Measurements from ENCODE around the gene ZBP1.

The ZBP1 gene

DNA sequence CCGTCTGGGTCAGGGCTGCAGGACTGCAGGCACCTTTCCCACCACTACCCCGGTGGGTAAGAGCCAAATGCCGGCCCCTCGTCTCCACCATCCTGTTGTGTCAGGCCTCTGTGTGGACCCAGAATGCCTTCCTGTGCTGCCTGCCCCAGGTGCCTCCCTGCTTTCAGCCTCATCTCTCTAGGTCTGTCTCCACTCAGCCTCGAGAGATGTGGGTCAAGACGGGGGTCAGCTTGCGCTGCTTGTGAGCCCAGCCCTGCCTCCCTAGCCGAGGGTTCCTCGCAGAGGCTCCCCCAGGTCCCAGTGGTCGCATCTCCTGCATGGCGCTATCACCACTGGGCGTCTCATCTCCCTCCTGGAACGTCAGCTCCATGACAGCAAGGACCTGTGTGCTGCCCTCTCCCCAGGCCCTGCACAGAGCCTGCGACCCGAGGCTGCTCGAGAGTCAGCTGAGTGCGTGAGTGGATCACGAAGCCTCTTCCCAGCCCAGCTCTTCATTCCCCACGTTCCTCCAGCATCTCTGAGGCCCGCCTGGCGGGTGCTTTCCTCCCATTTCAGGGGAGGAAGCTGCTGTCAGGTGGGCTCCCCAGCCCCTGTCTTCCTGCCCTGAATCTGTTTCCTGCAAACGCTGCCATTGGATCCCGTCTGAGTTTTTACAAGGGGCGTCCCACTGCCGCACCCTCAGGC lies 38.7 kb upstream of the ZBP1 start:
- no peak for DNase-seq (ENCODE audit: low spot score)

DNA sequence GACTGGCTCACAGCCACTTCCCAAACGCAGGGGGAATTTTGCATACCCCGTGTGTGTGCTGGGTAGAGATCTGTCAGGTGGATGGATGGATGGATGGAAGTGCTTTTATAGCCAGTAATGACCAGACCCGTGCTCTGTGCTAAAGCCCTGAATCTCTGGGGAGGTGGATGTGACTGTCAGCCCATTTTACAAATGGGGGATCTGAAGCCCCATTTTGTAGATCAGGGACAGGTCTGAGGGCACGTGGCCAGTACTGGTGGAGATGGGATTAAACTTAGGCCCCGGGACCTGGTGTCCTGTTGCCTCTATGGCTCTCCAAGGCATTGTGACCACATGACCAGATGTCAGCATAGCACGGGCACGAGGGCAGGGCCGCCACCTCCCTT lies 38.2 kb upstream of the ZBP1 start:
- DNase-seq (ENCODE audit: low spot score), result no peak

DNA sequence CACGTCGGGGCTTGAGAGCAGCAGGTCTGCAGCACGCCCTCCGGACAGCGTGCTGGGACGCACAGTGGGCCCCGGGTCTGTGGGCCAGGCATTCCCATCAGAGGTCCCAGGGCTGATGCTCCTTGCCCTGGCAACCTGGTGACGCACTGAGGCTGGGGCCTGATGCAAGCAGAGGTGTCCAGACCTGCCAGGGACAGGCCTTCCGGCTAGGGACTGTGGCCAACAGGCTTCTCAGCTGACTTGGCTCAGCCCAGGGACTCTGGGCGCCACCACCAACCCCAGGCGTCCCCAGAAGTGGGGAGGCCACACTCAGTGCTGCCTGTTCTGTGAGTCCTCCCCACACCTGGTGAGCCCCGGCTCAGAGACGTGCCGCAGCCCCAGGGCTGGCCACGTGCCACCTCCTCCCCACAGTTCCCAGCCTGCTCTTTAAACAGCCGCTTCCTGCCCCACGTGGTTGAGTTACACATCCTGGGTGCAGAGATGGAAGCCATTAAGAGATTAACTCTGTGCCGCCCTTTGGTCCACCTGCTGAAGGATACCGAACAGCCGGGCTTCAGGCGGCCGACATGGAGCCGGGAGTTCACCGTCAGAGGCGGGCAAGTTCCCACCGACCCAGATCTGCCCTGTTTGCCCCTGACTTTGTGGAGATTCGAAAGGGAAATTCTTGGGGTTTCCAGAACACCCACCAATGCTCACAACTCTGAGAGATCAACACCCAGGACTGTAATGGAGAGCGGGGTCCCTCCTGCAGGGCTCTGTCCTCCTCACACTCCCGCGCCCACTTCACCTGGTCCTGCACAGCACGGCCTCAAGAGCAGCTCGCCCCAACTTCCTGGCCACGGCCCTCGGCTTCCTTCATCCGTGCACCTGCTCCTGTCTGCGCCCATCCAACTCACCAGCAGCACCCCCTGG lies 37.6 kb upstream of the ZBP1 start:
- no peak for DNase-seq (ENCODE audit: low spot score)

DNA sequence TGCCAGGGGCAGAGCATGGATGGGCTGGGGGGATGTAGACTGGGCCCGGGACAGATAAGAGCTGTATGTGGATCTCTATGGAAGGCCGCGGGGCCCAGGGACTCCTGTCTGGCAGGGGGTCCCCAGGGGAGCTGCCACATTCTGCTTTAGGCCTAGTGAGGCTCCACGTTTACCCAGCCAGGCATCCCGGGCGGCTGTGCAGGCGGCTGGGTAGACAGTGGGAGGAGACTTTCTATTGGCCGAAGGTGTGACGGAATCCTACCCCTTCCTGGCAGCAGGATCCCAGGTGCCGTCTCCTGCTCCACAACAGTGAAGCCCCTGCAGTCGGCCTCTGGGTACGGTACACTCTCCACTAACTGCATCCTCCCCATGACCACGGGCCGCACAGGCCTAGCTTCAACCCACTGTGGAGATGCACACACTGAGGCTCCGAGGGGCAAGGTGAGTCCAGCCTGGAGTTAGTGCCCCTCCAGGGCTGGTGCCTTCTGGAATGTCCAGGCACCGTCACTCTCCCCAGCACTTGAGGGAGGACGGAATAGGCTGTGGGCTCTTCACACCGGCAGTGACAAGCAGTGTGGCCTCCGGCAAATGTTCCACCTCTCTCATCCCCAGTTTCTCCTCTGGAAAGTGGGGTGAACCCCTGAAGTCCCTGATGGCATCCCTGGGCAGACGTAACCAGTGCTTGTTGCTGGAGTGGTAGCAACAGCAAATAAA lies 36.8 kb upstream of the ZBP1 start:
- no peak for DNase-seq (ENCODE audit: low spot score)

DNA sequence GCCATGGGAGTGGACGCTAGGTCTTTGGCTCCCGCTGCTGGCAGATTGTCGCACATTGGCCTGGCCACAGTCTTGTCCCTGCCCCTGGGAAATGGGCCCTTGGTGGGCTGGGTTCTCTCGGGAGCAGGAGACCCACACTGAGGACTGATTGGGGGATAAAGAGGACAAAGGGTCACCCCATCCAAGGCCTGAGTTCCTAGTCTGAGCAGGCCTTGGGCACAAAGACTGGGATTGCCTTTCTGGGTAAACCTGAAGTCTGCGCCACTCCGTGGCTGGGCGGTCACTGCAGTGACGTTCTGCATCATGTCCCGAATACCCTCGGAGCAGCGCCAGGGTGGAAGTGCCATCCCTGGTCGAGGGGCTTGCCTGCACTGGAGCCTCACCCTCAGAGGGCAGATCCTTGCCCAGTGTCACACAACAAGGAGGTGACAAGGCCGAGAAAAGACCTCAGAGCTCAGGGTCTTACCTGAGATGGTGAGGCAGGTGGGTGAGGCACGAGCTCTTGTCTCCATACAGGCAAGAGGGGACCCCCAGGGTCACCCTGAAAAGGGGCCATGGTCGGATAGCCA lies 36.1 kb upstream of the ZBP1 start:
- no peak for DNase-seq (ENCODE audit: low spot score)

DNA sequence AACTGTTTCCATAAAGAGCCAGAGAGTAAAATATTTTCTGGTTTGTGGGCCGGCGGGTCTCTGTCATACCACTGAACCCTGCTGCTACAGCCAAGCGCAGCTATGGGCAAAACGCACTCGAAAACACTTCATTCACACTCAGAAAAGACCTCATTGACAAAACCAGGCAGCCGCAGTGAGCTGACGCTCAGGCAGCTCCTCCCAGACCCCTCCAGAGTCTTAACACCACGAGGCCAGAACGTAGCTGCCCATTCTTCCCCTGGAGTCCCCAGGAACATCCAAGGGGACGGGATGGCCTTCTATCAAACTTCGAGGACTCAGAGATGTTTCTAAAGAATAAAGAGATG lies 35.6 kb upstream of the ZBP1 start:
- DNase-seq (ENCODE audit: low spot score), result no peak

DNA sequence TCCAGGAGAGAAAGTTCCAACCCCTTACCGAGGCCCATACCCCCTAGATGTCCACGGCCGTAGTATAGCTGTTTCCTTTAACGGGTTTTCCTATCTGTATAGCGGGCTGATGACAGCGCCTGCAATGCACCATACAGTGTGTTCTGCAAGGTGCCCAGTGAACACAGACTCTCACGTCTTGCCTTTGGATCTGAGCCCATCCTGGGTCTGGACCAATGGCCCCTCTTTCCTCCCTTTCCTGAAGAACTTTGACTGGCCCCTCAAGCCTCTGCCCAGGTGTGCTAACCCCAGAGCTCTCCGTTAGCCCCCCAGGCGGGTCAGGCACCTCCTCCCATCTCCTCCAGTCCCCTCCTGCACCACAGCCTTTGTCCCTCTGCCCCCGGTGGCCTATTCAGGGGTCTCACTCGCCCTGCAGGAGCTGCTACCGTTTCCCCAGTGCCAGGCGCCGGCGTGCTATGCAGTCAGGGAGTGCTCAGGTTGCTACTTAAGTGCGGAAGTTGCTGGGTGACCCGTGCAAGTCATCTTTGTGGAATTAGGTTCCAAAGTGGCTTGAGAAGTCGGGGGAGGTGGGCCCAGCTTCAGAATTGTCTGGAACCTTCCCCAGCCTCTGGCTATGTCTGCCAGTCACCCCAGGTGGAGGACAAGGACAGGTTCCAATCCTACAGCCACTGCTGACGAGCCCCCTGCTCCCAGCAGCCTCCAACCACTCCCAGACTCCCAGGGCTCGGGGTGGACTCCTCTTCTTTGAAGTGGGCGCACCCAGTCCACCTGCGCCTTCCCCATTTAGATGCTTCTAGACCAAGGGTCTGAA lies 35.0 kb upstream of the ZBP1 start:
- no peak for DNase-seq (ENCODE audit: low spot score)

DNA sequence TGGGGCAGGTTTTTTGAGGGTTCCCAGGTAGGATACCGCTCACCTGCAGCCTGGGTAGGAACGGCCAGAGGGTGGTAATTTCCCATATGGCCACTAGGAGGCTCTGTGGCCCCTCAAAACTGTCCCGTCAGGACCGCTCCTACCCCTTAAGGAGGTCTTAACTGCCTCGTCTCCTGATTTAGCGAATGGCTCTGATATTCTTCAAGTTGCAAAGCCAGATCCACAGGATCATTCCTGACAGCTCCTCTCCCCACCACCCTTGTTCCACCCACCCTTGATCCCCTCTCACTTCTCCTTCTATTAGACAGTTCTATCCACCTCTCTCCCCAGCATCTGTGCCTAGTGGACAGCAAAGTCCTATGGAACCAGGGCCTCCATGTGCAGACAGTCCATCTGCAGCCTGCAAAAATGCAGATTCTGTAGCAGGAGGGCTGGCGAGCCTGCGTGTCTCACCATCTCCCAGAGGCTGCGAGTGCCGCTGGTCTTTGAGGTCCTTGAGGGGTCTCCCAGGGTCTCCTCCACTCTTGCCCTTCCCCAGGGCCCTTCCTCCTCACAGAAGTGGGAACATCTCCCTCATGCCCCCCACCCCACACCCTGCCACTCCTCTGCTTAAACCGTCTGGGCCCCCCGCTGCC lies 34.3 kb upstream of the ZBP1 start:
- DNase-seq (ENCODE audit: low spot score), result peak; percentile 90

DNA sequence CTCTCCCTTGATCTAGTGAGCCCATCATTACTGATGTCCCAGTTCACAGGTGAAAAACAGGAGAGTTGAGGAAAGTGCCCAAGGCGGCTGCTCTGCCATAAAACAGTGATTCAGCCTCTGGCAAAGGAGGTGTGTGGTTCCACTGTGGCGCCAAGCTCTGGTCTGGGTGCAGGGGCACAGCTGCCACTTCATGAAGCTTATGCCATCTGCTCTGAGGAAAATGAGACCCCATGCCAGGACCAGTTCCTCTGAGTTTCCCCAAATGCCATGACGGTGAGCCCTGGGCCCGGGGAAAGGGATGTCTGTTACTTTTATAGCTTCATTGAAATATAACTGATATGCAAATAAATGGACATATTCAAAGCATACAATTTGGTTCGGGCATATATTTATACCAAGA lies 33.7 kb upstream of the ZBP1 start:
- no peak for DNase-seq (ENCODE audit: low spot score)

DNA sequence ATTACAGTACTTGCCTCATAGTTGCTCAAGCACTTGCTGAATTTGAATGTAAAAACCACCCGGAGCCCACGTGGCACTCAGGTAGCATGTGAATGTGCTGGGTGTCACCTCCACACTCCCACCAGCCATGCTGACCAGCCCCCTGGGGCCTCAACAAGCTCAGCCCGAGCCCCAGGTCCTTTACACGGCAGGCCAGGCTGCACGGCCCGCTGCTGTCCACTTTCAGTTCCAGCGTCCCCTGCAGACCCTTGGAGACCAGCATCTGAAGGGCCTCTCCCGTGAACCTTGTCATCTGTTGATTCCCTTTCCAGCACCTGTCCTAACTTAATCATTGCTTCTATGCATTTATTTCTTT lies 33.3 kb upstream of the ZBP1 start:
- DNase-seq (ENCODE audit: low spot score), result no peak

DNA sequence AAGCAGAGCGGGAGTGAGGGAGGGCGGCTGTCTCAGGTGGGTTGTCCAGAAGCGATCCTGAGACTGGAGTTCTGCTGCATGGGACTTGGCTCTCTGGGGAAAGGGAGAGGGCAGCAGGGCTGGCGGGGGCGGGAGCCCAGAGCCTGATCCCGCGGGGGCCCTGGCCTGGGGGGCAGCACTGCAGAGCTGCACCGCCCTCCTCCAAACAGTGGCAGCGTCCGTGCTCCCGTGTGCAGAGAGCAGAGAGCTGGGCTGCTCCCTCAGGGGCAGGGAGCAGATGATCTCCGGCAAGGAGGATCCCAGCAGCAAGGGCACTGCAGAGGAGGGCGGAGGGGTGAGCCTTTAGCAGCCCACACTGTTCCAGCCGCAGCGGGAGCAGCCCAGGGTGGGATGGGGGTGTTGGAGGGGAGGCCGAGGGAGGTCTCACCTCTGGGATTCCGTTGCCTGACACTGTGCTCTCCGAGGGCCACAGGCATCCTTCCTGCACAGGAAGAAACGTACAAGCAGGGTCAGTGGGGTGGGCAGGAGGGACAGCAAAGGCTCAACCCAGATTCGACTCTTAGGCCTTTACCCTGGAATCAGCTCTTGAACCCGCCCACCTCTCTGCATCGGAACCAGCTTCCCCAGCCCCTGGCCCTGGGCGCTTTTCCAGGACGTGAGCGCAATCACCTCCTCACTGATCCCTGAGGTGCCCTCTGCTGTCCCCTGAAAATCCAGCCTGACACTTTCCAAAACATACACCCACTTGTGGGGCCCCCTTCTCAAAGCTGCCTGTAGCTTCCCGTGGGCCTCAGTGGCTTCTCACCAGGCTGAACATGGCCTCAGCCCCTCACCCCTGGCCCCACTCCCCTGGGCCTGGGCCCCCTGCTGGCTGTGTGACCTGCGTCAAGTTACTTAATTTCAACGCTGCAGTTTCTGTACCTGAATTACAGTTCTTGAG lies 32.6 kb upstream of the ZBP1 start:
- no peak for DNase-seq (ENCODE audit: low spot score)

DNA sequence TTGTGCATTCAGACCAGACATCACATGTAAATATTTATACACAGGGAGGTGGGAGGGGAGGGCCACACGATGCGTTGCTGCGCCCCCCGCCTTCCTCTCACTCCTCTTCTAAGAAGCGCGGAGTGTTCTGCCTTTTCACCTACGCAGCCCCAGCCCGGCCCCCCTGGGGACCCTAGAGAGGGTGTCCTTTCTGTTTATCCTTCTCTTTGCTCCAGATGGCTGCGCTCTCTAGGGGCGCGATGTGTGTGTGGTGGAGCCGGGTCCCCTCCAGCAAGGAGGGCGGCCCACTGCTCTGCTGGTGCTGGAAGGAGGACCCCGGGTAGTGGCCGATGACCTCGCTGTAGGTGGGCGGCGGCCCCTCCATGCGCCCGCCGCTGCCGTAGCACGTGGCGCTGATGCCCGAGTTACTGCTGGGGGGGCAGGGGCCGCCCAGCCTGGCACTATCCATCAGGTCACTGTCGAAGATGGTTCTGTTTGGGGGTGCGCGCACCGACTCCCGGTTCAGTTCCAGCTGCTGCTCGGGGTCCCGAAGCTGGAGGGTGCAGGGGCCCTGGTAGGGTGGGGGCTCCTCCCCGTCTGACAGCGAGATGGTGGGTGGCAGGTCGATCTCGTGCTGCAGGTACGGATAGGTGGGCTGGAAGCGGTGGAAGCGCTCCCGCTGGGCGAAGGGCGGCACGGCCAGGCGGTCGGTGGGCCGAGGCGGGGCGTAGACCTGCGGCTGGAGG lies 31.8 kb upstream of the ZBP1 start:
- no peak for DNase-seq (ENCODE audit: low spot score)

DNA sequence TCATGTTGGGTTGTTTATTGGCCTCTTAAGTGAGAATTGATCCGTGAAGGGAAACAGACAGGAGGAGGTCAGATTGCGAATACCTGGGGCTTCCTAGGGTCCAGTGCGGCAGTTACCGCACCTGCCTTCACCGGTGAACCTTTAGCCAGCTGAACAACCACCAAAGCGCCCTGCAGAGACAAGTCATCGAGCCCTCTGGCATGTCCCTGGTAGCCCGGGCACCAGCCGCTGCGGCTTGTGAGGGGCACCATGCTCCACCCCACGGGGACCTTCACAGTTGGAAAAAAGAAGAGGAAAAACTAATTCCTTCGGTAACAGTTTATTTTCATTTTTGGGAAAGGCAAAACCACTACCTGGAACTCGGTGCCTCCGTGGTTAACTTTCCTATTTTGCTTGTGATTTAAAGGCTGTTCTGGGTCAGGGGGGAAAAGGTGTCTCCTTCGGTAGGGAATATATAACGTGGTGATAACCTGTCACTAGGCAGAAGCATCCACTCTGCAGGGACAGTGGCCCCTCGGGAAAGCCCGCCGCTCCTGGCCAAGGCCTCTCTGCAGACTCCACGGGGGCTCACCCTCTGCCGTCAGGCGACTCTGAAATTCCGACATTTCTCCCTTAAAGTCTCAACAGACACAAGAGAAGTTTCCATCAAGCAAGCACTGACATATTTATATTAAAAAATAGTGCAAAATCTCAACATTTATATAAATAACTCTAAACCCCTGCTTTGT lies 30.7 kb upstream of the ZBP1 start:
- DNase-seq (ENCODE audit: low spot score), result no peak

DNA sequence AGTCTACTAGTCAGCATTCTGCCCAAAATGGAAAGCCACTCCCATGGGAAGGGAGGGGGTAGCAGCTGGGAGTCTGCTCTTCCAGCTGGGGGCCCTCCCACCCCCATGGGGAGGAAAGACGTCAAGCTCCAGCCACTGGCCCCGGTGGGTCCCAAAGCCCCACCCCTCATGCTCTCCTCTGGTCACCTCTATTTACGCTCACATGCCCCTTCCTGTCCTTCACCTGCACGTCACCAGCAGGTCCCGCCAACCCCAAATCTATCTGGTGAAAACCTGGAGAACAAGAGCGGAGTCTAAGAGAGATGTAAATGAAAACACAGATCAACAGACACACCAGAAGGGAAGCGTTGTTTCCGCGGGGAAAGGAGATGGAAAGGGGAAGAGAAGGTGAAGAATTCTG lies 30.0 kb upstream of the ZBP1 start:
- no peak for DNase-seq (ENCODE audit: low spot score)

DNA sequence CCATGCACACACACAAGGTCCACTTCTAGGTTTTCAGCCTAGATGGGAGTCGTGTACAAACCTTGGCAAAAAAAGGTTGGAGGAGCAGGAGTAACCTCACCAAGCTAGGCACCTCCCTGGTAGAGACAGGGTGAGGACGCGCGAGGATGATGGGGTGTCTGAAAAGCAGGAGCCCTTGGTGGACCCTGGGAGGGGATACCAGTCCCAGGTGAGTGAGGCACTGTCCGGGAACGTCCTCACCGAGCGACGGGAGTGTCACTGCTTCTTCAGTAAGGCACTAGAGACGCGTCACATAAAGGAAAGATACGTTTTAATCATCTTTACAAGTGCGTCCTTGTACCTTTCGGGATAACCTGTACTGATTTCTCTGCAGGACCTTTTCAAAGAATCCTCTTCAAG lies 29.4 kb upstream of the ZBP1 start:
- DNase-seq (ENCODE audit: low spot score), result no peak

DNA sequence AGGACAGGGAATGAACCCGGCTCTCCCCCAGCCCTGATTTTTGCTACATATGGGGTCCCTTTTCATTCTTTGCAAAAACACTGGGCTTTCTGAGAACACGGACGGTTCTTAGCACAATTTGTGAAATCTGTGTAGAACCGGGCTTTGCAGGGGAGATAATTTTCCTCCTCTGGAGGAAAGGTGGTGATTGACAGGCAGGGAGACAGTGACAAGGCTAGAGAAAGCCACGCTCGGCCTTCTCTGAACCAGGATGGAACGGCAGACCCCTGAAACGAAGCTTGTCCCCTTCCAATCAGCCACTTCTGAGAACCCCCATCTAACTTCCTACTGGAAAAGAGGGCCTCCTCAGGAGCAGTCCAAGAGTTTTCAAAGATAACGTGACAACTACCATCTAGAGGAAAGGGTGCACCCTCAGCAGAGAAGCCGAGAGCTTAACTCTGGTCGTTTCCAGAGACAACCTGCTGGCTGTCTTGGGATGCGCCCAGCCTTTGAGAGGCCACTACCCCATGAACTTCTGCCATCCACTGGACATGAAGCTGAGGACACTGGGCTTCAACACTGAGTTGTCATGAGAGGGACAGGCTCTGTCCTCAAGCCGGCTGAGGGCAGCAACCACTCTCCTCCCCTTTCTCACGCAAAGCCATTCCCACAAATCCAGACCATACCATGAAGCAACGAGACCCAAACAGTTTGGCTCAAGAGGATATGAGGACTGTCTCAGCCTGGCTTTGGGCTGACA lies 28.8 kb upstream of the ZBP1 start:
- DNase-seq (ENCODE audit: low spot score), result no peak

DNA sequence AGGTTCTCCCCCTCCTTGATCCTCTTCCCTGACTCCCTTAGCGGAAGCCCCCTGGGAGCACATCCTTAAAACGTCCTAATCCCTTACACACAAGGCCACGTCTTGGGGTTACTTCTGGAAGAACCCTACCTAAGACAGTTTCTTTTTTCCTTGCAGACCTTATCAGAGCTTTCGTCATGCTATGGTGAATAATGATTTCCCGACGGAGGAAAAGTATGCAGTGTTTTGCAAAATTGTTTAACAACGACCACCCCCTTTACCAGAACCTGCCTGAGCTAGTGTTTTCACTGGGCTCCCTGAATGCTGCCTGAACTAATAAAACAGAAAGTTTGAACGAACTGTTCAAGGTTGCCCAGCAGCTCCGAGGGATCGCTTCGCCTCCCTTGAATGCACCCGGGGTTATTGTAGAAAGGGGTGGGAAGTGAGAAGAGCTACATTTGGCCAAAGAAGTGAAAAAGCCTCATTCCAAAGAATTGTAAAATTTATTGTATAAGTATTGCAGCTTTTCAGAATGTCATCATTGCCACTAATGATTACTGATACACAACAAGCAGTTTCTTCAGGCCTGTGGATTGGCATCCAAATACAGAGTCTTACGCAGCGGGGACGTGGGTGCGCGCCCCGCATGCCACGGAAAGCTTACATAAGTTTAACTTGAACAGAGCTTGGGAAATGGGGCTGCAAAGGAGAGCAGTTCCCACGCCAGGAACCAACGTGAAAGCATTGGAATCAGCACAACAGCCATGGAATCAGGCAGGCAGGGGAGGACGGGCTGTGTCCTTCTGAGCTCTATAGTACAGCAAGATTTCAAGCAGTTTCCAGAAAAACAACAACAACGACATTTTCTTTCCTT lies 27.9 kb upstream of the ZBP1 start:
- DNase-seq (ENCODE audit: low spot score), result no peak

All from germinal center (tissue), 1 donor.